Panc1 (cell line): ENCODE results near the gene GJC2. TPM values are rescaled to one million over a fixed set of nuclear protein-coding genes. Genes with fewer than 3 reads are reported as not detected.
"Not testable (repeated sequence)": the region's sequence is repeated elsewhere in the genome, so short reads cannot be mapped to it uniquely, and the experiment has no call there.

ENCODE experiments used
- ATAC-seq: fragments of 200-7000 bp; cut with Tn5 transposase; 2 replicates; pipeline ENCODE4 v1.9.1; 2020; ENCODE audit warnings: mild to moderate bottlenecking, moderate library complexity
- BruUV-seq: library from RNA; stranded (reverse); fragments of 400-500 nt; replicated peaks from 2 replicates; lab custom pipeline; 2021; lab: Mats Ljungman, UMichigan
- CTCF ChIA-PET: fragments of 300-600 bp; sonication (Branson Sonifier 250); formaldehyde crosslinking; loops from one replicate; lab custom pipeline; 2022; ENCODE audit warnings: antibody characterized with exemption; lab: Charles Lee
- POLR2A ChIA-PET: fragments of 300-600 bp; sonication (Branson Sonifier 250); formaldehyde crosslinking; loops from one replicate; lab custom pipeline; 2022; ENCODE audit warnings: antibody characterized with exemption; lab: Charles Lee
- DNase-seq: peaks from one replicate; pipeline ENCODE4 v3.0.0-alpha.2; 2010; ENCODE audit warnings: low read depth, low spot score
- H3K27ac ChIP-seq: 2 replicates; pipeline ENCODE4 v1.5.1; 2011; ENCODE audit warnings: mild to moderate bottlenecking, low read length, inconsistent platforms
- H3K27me3 ChIP-seq: fragments of 200-500 bp; sonication (Bioruptor generic); 2 replicates; pipeline ENCODE4 v1.6.0; 2014; ENCODE audit warnings: low read length, inconsistent platforms; ENCODE audit not compliant: control insufficient read depth, insufficient read depth
- H3K36me3 ChIP-seq: fragments of 200-500 bp; sonication (Bioruptor generic); 2 replicates; pipeline ENCODE4 v1.5.1; 2014; ENCODE audit warnings: inconsistent platforms, mild to moderate bottlenecking, low read length, moderate library complexity; ENCODE audit not compliant: control insufficient read depth, insufficient read depth
- H3K4me1 ChIP-seq: 2 replicates; pipeline ENCODE4 v1.5.1; 2011; ENCODE audit warnings: inconsistent platforms, mild to moderate bottlenecking, low read length, moderate library complexity; ENCODE audit not compliant: control insufficient read depth, insufficient read depth
- H3K4me3 ChIP-seq, 2 experiments: 2 replicates each; pipeline ENCODE4 v1.5.1; 2011 to 2012; ENCODE audit warnings: low read depth in 2 of 2, low read length in 2 of 2, mild to moderate bottlenecking in 2 of 2, inconsistent platforms in 1 of 2, moderate library complexity in 1 of 2
- H3K9me3 ChIP-seq: fragments of 200-500 bp; sonication (Bioruptor generic); 2 replicates; pipeline ENCODE4 v1.5.1; 2014; ENCODE audit warnings: low read depth, mild to moderate bottlenecking, inconsistent platforms, low read length, moderate library complexity; ENCODE audit not compliant: control insufficient read depth, insufficient read depth
- POLR2AphosphoS5 ChIP-seq: IDR thresholded peaks from 2 replicates; pipeline ENCODE4 v1.6.1; 2012; ENCODE audit warnings: mild to moderate bottlenecking, low read depth, low read length, moderate library complexity
- SIN3A ChIP-seq: IDR thresholded peaks from 2 replicates; pipeline ENCODE4 v1.6.1; 2012; ENCODE audit warnings: low read depth, mild to moderate bottlenecking, low read length, moderate library complexity, borderline replicate concordance; ENCODE audit not compliant: insufficient read depth
- TCF7L2 ChIP-seq: IDR thresholded peaks from 2 replicates; pipeline ENCODE4 v1.6.1; 2011; ENCODE audit warnings: mild to moderate bottlenecking, low read depth, low read length, inconsistent platforms
- in situ Hi-C: cut with HindIII; loops from 2 replicates; pipeline ENCODE4 v1.10.0; 2016; ENCODE audit warnings: low sequenced_read_pairs, low pct_unique_long_range_greater_than_20kb
- intact Hi-C: fragments of 100-400 bp; cut with micrococcal nuclease; formaldehyde crosslinking; loops from one replicate; pipeline ENCODE4 v1.10.0; 2022; ENCODE audit not compliant: unreplicated experiment
- total RNA-seq: library from RNA; stranded (reverse); gene quantifications from one replicate; pipeline ENCODE4 v1.2.1, GENCODE V29; 2021; ENCODE audit not compliant: unreplicated experiment
- TF ChIP-seq, protein P1 (sequence below): fragments of 450-650 bp; IDR thresholded peaks from 2 replicates; pipeline ENCODE4 v1.5.1; 2017; ENCODE audit warnings: mild to moderate bottlenecking
- TF ChIP-seq, protein P2 (sequence below), 2 experiments: IDR thresholded peaks; 2 replicates each; pipeline ENCODE4 v1.6.1; 2011 to 2012; ENCODE audit warnings: low read depth in 2 of 2, control low read depth in 1 of 2, low read length in 1 of 2, mild to moderate bottlenecking in 1 of 2, moderate library complexity in 1 of 2; ENCODE audit not compliant: insufficient read depth in 1 of 2

Gene GJC2
- total RNA-seq, 1 experiment from 2014 or later, result 2.4 TPM

- peaks cover 5% of the 10 kb centered on the region; the same call in 1 of the 2 replicates for H3K4me1 ChIP-seq
- TF ChIP-seq, protein P1, sequence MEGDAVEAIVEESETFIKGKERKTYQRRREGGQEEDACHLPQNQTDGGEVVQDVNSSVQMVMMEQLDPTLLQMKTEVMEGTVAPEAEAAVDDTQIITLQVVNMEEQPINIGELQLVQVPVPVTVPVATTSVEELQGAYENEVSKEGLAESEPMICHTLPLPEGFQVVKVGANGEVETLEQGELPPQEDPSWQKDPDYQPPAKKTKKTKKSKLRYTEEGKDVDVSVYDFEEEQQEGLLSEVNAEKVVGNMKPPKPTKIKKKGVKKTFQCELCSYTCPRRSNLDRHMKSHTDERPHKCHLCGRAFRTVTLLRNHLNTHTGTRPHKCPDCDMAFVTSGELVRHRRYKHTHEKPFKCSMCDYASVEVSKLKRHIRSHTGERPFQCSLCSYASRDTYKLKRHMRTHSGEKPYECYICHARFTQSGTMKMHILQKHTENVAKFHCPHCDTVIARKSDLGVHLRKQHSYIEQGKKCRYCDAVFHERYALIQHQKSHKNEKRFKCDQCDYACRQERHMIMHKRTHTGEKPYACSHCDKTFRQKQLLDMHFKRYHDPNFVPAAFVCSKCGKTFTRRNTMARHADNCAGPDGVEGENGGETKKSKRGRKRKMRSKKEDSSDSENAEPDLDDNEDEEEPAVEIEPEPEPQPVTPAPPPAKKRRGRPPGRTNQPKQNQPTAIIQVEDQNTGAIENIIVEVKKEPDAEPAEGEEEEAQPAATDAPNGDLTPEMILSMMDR, result no peak
- TF ChIP-seq POLR2AphosphoS5, result no peak
- no peak for TF ChIP-seq SIN3A
- no peak for TF ChIP-seq TCF7L2
- TF ChIP-seq, protein P2, sequence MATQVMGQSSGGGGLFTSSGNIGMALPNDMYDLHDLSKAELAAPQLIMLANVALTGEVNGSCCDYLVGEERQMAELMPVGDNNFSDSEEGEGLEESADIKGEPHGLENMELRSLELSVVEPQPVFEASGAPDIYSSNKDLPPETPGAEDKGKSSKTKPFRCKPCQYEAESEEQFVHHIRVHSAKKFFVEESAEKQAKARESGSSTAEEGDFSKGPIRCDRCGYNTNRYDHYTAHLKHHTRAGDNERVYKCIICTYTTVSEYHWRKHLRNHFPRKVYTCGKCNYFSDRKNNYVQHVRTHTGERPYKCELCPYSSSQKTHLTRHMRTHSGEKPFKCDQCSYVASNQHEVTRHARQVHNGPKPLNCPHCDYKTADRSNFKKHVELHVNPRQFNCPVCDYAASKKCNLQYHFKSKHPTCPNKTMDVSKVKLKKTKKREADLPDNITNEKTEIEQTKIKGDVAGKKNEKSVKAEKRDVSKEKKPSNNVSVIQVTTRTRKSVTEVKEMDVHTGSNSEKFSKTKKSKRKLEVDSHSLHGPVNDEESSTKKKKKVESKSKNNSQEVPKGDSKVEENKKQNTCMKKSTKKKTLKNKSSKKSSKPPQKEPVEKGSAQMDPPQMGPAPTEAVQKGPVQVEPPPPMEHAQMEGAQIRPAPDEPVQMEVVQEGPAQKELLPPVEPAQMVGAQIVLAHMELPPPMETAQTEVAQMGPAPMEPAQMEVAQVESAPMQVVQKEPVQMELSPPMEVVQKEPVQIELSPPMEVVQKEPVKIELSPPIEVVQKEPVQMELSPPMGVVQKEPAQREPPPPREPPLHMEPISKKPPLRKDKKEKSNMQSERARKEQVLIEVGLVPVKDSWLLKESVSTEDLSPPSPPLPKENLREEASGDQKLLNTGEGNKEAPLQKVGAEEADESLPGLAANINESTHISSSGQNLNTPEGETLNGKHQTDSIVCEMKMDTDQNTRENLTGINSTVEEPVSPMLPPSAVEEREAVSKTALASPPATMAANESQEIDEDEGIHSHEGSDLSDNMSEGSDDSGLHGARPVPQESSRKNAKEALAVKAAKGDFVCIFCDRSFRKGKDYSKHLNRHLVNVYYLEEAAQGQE (IDR thresholded peaks at IDR 0.05; ENCODE audit: insufficient read depth in 1 of 2, low read depth in 2 of 2, low read length in 1 of 2), result no peak
- in situ Hi-C loops, result no loop called here
- no peak for DNase-seq
- CTCF ChIA-PET, result no interaction called here
- intact Hi-C loops, result no loop called here
- H3K27me3 ChIP-seq, result no peaks in the 10 kb centered on the region
- peak overlapping the region in 1 of 2 experiments; percentile 94; a peak in 2 of 4 replicates for H3K4me3 ChIP-seq
- POLR2A ChIA-PET, result no interaction called here
- BruUV-seq, result no TSS peak
- no peak for ATAC-seq
- no peaks in the 10 kb centered on the region for H3K9me3 ChIP-seq
- H3K36me3 ChIP-seq, result peaks cover 2% of the 10 kb centered on the region; the same call in 1 of the 2 replicates
- H3K27ac ChIP-seq, result no peak overlapping the region
Observed at GRCh38 chr1:228110556-228110955, 39.2 kb upstream of the GJC2 start.

DNA sequence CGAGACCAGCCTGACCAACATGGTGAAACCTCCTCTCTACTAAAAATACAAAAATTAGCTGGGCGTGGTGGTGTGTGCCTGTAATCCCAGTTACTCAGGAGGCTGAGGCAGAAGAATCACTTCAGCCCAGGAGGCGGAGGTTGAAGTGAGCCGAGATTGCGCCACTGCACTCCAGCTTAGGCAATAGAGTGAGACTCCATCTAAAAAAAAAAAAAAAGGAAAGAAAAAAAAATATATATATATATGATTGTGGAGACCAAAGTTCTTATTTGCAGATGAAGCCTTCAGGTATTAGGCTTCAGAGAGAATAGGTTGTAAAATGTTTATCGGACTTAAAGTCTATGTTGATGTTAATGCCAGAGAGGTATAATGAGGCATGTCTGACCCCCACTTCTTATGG, 38.4 kb upstream of the GJC2 start:
- H3K4me3 ChIP-seq, H3K36me3 ChIP-seq, H3K27ac ChIP-seq, DNase-seq, H3K27me3 ChIP-seq, ATAC-seq, BruUV-seq, H3K4me1 ChIP-seq, intact Hi-C loops, in situ Hi-C loops, H3K9me3 ChIP-seq, POLR2A ChIA-PET: not testable (repeated sequence)
- CTCF ChIA-PET, result interaction anchor here (0.6 kb wide), 1 partner anchor 19 kb away, joined by 3 read pairs; no protein-coding TSS in a partner anchor

- TF ChIP-seq, protein P2 (IDR thresholded peaks at IDR 0.05; ENCODE audit: insufficient read depth in 1 of 2, low read depth in 2 of 2, low read length in 1 of 2), result no peak
- TF ChIP-seq POLR2AphosphoS5 (no peak), TCF7L2 (no peak), SIN3A (no peak)
- TF ChIP-seq, protein P1, result no peak
- Histone ChIP-seq H3K4me3 (no peak overlapping the region), H3K9me3 (no peaks in the 10 kb centered on the region), H3K27ac (no peak overlapping the region), H3K4me1 (peaks cover 5% of the 10 kb centered on the region; the same call in 1 of the 2 replicates), H3K27me3 (no peaks in the 10 kb centered on the region), H3K36me3 (peaks cover 2% of the 10 kb centered on the region; the same call in 1 of the 2 replicates)
- ATAC-seq (no peak), DNase-seq (no peak)
- POLR2A ChIA-PET, result no interaction called here
- CTCF ChIA-PET, result no interaction called here
- in situ Hi-C loops, result no loop called here
- no TSS peak for BruUV-seq
- intact Hi-C loops, result no loop called here
Observed at GRCh38 chr1:228112167-228112566, 37.6 kb upstream of the GJC2 start.
